Measurements from ENCODE around the gene CDC42. TPM values are rescaled to one million over a fixed set of nuclear protein-coding genes. Genes with fewer than 3 reads are reported as not detected.

The CDC42 gene
- total RNA-seq, 1 donor: 598 TPM

GRCh38 chr1:22123071-22123390, 70.5 kb downstream of the CDC42 start:
- DNase-seq (ENCODE audit: low read depth): no peak
- no peak for TF ChIP-seq CTCF (IDR thresholded peaks at IDR 0.05; ENCODE audit: insufficient read depth, low read depth, low read length)
- H3K4me3 ChIP-seq (ENCODE audit: low read depth, low read length): no peak overlapping the region

- DNase-seq (ENCODE audit: low read depth): no peak
- no peak overlapping the region for H3K4me3 ChIP-seq (ENCODE audit: low read depth, low read length)
- TF ChIP-seq CTCF (IDR thresholded peaks at IDR 0.05; ENCODE audit: insufficient read depth, low read depth, low read length): no peak
These were observed 71.4 kb downstream of the CDC42 start for GRCh38 chr1:22123901-22124404.

GRCh38 chr1:22124592-22125229, 72.2 kb downstream of the CDC42 start:
- no peak for TF ChIP-seq CTCF (IDR thresholded peaks at IDR 0.05; ENCODE audit: insufficient read depth, low read depth, low read length)
- no peak overlapping the region for H3K4me3 ChIP-seq (ENCODE audit: low read depth, low read length)
- no peak for DNase-seq (ENCODE audit: low read depth)

- DNase-seq (ENCODE audit: low read depth): no peak
- H3K4me3 ChIP-seq (ENCODE audit: low read depth, low read length): no peak overlapping the region
- no peak for TF ChIP-seq CTCF (IDR thresholded peaks at IDR 0.05; ENCODE audit: insufficient read depth, low read depth, low read length)
These were observed 74.0 kb downstream of the CDC42 start for GRCh38 chr1:22126531-22126930.

GRCh38 chr1:22127248-22127647, 74.7 kb downstream of the CDC42 start:
- no peak for TF ChIP-seq CTCF (IDR thresholded peaks at IDR 0.05; ENCODE audit: insufficient read depth, low read depth, low read length)
- H3K4me3 ChIP-seq (ENCODE audit: low read depth, low read length): no peak overlapping the region
- no peak for DNase-seq (ENCODE audit: low read depth)

GRCh38 chr1:22127731-22128130, 75.2 kb downstream of the CDC42 start:
- TF ChIP-seq CTCF (IDR thresholded peaks at IDR 0.05; ENCODE audit: insufficient read depth, low read depth, low read length): no peak
- DNase-seq (ENCODE audit: low read depth): no peak

GRCh38 chr1:22128392-22128791, 75.9 kb downstream of the CDC42 start:
- no peak overlapping the region for H3K4me3 ChIP-seq (ENCODE audit: low read depth, low read length)
- DNase-seq (ENCODE audit: low read depth): no peak
- no peak for TF ChIP-seq CTCF (IDR thresholded peaks at IDR 0.05; ENCODE audit: insufficient read depth, low read depth, low read length)

More at GRCh38 chr1:22127731-22128130, 75.2 kb downstream of the CDC42 start:
- no peak overlapping the region for H3K4me3 ChIP-seq (ENCODE audit: low read depth, low read length)

Data from fibroblast of villous mesenchyme (primary cell).